GM08714 (cell line): ENCODE measurements around the gene MPP4.

Experiments
- H3K4me3 ChIP-seq: fragments of 200-500 bp; sonication (Bioruptor generic); 2 replicates; pipeline ENCODE4 v1.5.1; 2014; ENCODE audit warnings: mild to moderate bottlenecking, low read length, inconsistent platforms
- ZNF274 ChIP-seq: IDR thresholded peaks from 2 replicates; pipeline ENCODE4 v1.6.1; 2012; ENCODE audit warnings: mild to moderate bottlenecking, low read depth, low read length

The MPP4 gene

GRCh38 chr2:201698588-201699226 lies at the start of gene MPP4:
TSS of gene MPP4 (minus strand) at chr2:201698644. CDS start at chr2:201693954, 4,690 bp downstream.
- no peak for TF ChIP-seq ZNF274
- no peak within 1 kb of the TSS for H3K4me3 ChIP-seq

GRCh38 chr2:201746551-201746950 lies 48.1 kb upstream of the MPP4 start:
- H3K4me3 ChIP-seq = no peak overlapping the region
- no peak for TF ChIP-seq ZNF274

- no peak overlapping the region for H3K4me3 ChIP-seq
- TF ChIP-seq ZNF274 = no peak
Measured at GRCh38 chr2:201735486-201735885, 37.0 kb upstream of the MPP4 start.

- TF ChIP-seq ZNF274 = no peak
- H3K4me3 ChIP-seq = no peak overlapping the region
Measured at GRCh38 chr2:201734111-201734510, 35.7 kb upstream of the MPP4 start.

- H3K4me3 ChIP-seq = no peak overlapping the region
- no peak for TF ChIP-seq ZNF274
Measured at GRCh38 chr2:201733544-201733943, 35.1 kb upstream of the MPP4 start.

- no peak for TF ChIP-seq ZNF274
- H3K4me3 ChIP-seq = no peak overlapping the region
Measured at GRCh38 chr2:201730651-201731285, 32.3 kb upstream of the MPP4 start.

- H3K4me3 ChIP-seq = no peak overlapping the region
- no peak for TF ChIP-seq ZNF274
Measured at GRCh38 chr2:201715459-201715858, 17.0 kb upstream of the MPP4 start.

- no peak overlapping the region for H3K4me3 ChIP-seq
Measured at GRCh38 chr2:201712726-201713125, 14.3 kb upstream of the MPP4 start.

GRCh38 chr2:201709747-201710146 lies 11.3 kb upstream of the MPP4 start:
- no peak for TF ChIP-seq ZNF274

More at GRCh38 chr2:201712726-201713125, 14.3 kb upstream of the MPP4 start:
- no peak for TF ChIP-seq ZNF274

GRCh38 chr2:201709049-201709448 lies 10.6 kb upstream of the MPP4 start:
- TF ChIP-seq ZNF274 = no peak
- no peak overlapping the region for H3K4me3 ChIP-seq

More at GRCh38 chr2:201709747-201710146, 11.3 kb upstream of the MPP4 start:
- H3K4me3 ChIP-seq = no peak overlapping the region

GRCh38 chr2:201707753-201708152 lies 9.3 kb upstream of the MPP4 start:
- H3K4me3 ChIP-seq = no peak overlapping the region
- no peak for TF ChIP-seq ZNF274

GRCh38 chr2:201707142-201707541 lies 8.7 kb upstream of the MPP4 start:
- H3K4me3 ChIP-seq = no peak overlapping the region
- no peak for TF ChIP-seq ZNF274

GRCh38 chr2:201704536-201704935 lies 6.1 kb upstream of the MPP4 start:
- H3K4me3 ChIP-seq = no peak overlapping the region
- TF ChIP-seq ZNF274 = no peak

- no peak for TF ChIP-seq ZNF274
Measured at GRCh38 chr2:201701646-201702045, 3.2 kb upstream of the MPP4 start.

GRCh38 chr2:201699416-201699815 lies 972 bp upstream of the MPP4 start:
- no peak overlapping the region for H3K4me3 ChIP-seq
- TF ChIP-seq ZNF274 = no peak

More at GRCh38 chr2:201701646-201702045, 3.2 kb upstream of the MPP4 start:
- no peak overlapping the region for H3K4me3 ChIP-seq
